Amniotic epithelial cell (primary cell): Measurements from ENCODE around the gene CCDC200.
"Not testable (repeated sequence)": the region's sequence is repeated elsewhere in the genome, so short reads cannot be mapped to it uniquely, and the experiment has no call there.

Experiments
- DNase-seq: peaks from one replicate; pipeline ENCODE4 v3.0.0-alpha.2; 2010; ENCODE audit warnings: low read depth

CCDC200 gene

DNA sequence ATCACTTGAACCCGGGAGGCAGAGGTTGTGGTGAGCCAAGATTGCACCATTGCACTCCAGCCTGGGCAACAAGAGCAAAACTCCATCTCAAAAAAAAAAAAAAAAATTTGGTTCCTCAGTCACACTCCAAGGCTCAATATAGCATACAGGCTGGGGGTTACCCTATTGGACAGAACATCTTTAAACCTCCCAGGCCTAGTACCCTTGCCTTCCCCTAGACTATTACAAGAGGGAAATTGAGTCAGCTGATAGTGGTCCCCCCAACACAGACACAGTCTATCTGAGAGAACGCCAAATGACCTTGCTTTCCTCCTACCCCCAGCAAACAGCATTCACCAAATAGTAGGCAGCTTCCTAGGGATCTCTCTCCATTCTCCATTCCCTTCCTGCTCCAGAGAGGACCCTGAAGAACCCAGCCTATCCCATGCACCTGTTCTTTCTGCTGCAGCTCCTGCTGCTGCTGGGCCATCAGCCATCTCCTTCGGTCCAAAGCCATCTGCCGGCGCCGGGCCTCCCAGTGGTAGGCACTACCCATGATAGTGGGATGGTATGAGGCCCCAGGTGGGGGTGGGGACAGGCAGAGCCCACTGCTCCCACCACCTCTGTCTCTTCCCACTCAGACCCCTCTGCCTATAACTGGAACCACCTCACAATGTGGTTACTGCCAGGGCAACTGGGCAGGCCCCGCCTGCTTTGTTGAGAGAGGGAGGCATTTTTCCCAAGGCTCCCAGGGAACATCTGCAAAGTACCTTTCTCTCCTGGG is at the start of gene CCDC200:
Gene CCDC200 (minus strand): TSS at position 604 of the 763 bp plus-strand sequence. CDS start 69 bp downstream, at position 535.
- not testable (repeated sequence) for DNase-seq

DNA sequence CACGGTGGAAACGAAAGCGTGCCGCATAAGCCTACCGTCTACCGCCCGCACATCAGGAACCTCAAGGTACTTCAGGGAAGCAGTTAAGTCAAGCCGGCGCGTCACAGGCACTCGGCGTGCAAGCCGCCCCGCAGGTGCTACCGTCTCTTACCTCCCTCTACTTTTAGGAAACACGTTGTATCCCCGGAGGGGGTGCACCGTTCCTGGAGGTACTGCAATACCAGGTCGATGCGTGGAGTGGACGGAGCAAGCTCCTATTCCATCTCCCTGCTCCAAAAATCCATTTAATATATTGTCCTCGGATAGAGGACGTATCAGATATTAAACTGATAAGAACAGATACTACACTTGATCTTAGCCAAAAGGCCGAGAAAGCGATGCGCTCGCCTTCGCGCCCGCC is 44.5 kb upstream of the CCDC200 start:
- not testable (repeated sequence) for DNase-seq

DNA sequence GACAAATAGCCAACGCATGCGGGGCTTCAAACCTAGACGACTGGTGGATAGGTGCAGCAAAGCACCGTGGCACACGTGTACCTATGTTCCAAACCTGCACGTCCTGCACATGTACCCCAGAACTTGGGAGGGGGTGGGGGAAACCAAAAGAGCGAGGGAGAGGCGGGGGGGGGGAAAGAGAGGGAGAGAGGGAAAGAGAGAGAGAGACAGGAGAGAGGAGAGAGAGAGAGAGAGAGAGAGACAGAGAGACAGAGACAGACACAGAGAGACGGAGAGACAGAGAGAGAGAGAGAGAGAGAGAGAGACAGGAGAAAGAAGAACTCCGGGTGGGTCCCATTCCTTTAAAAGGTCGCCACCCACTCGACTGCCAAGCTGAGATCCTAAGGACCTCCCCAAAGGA is 44.1 kb upstream of the CCDC200 start:
- not testable (repeated sequence) for DNase-seq

DNA sequence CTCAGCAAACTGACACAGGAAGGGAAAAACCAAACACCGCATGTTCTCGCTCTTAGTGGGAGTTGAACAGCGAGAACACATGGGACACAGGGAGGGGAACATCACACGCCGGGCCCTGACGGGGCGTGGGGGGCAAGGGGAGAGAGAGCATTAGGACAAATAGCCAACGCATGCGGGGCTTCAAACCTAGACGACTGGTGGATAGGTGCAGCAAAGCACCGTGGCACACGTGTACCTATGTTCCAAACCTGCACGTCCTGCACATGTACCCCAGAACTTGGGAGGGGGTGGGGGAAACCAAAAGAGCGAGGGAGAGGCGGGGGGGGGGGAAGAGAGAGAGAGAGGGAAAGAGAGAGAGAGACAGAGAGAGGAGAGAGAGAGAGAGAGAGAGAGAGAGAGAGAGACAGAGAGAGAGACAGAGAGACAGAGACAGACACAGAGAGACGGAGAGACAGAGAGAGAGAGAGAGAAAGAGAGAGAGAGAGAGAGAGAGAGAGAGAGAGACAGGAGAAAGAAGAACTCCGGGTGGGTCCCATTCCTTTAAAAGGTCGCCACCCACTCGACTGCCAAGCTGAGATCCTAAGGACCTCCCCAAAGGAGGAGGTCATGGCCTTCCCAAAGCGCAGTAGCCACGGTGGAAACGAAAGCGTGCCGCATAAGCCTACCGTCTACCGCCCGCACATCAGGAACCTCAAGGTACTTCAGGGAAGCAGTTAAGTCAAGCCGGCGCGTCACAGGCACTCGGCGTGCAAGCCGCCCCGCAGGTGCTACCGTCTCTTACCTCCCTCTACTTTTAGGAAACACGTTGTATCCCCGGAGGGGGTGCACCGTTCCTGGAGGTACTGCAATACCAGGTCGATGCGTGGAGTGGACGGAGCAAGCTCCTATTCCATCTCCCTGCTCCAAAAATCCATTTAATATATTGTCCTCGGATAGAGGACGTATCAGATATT is 42.4 kb upstream of the CCDC200 start:
- DNase-seq, result not testable (repeated sequence)

DNA sequence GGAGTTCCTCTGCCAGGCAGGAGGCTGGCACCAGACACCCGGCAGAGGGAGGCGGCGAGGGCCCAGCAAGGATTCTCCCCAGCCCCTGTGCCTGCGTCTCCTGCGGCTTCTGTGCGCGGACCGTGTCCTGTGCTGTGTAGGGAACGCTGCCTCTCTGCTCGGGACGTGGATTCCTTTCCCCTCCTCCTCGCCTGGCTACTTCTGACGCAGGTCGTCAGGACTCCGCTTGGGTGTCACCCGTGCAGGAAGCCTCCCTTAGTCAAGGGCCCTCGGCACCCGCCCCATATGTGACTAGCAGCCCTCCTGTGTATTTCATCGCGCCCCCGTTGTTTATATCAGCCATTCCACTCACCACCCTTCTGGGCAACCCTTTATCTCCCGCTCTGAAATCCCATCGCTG is 18.0 kb upstream of the CCDC200 start:
- DNase-seq, result not testable (repeated sequence)

DNA sequence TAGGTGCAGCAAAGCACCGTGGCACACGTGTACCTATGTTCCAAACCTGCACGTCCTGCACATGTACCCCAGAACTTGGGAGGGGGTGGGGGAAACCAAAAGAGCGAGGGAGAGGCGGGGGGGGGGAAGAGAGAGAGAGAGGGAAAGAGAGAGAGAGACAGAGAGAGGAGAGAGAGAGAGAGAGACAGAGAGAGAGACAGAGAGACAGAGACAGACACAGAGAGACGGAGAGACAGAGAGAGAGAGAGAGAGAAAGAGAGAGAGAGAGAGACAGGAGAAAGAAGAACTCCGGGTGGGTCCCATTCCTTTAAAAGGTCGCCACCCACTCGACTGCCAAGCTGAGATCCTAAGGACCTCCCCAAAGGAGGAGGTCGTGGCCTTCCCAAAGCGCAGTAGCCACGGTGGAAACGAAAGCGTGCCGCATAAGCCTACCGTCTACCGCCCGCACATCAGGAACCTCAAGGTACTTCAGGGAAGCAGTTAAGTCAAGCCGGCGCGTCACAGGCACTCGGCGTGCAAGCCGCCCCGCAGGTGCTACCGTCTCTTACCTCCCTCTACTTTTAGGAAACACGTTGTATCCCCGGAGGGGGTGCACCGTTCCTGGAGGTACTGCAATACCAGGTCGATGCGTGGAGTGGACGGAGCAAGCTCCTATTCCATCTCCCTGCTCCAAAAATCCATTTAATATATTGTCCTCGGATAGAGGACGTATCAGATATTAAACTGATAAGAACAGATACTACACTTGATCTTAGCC is 12.4 kb upstream of the CCDC200 start:
- DNase-seq, result not testable (repeated sequence)

DNA sequence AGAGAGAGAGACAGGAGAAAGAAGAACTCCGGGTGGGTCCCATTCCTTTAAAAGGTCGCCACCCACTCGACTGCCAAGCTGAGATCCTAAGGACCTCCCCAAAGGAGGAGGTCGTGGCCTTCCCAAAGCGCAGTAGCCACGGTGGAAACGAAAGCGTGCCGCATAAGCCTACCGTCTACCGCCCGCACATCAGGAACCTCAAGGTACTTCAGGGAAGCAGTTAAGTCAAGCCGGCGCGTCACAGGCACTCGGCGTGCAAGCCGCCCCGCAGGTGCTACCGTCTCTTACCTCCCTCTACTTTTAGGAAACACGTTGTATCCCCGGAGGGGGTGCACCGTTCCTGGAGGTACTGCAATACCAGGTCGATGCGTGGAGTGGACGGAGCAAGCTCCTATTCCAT is 11.2 kb upstream of the CCDC200 start:
- DNase-seq, result not testable (repeated sequence)

DNA sequence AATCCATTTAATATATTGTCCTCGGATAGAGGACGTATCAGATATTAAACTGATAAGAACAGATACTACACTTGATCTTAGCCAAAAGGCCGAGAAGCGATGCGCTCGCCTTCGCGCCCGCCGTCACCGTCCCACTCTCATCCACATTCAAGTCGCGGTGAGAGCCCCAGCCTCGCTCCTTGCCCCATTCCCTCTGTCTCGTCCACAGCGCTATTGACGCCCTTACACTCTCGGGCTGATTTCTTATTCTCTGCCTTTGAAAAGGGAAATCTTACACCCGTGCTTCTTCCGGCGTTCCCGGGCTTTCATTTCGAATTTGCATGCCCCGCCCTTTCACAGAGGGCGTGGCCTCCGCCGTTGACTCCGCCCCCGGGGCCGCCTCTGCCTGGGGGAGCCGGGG is 5.5 kb upstream of the CCDC200 start, which contains the start of gene RNU2-1:
Gene RNU2-1 (minus strand): TSS at position 101 of the 400 bp plus-strand sequence.
- not testable (repeated sequence) for DNase-seq

DNA sequence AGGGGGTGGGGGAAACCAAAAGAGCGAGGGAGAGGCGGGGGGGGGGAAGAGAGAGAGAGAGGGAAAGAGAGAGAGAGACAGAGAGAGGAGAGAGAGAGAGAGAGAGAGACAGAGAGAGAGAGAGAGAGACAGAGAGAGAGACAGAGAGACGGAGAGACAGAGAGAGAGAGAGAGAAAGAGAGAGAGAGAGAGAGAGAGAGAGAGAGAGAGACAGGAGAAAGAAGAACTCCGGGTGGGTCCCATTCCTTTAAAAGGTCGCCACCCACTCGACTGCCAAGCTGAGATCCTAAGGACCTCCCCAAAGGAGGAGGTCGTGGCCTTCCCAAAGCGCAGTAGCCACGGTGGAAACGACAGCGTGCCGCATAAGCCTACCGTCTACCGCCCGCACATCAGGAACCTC is 4.8 kb upstream of the CCDC200 start:
- DNase-seq, result not testable (repeated sequence)

DNA sequence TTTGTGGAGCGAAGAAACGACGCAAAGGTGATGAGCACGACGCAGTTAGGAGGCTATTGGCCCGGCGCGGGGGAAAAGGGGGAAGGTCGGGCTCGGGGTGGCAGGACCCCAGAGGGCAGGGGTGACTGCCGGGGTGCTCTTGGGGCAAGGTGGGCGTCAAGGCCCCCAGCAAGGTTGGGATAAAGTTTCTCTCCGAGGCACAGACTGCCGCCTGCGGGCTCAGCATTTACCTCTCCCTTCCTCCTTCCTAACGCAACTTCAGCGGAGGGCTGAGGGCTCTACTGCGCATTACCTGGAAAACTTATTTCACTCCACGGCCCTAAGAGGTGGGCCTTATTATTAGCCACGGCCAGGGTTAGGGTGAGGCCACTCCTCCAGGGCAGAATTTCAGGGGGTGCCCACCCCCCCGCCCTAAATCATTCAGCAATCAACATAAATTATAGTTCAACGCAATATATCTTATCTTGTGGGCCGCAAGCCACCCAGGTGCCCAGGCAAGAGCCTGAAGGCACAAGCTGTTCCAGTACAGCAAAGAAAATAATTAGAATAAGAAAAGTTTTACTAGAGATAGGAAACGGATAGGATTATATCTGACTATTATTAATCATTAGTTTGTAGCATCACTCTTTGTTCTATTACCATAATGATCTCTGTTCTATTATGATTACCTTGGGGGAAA is 3.7 kb upstream of the CCDC200 start:
- DNase-seq, result peak; percentile 35

DNA sequence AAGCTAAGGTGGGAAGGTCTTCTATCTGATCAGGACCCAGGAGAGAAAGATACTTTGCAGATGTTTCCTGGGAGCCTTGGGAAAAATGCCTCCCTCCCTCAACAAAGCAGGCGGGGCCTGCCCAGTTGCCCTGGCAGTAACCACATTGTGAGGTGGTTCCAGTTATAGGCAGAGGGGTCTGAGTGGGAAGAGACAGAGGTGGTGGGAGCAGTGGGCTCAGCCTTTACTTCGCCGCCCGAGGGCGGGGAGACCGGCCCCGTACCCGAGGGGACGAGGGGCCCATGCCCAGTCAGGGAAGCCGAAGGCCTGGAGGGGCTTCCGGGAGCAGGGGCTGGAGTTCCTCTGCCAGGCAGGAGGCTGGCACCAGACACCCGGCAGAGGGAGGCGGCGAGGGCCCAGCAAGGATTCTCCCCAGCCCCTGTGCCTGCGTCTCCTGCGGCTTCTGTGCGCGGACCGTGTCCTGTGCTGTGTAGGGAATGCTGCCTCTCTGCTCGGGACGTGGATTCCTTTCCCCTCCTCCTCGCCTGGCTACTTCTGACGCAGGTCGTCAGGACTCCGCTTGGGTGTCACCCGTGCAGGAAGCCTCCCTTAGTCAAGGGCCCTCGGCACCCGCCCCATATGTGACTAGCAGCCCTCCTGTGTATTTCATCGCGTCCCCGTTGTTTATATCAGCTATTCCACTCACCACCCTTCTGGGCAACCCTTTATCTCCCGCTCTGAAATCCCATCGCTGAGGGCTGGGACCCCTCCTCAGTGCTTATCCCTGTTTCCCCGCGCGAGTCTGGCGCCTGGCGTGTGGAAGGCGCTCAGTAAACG is 3.0 kb upstream of the CCDC200 start:
- DNase-seq, result not testable (repeated sequence)

DNA sequence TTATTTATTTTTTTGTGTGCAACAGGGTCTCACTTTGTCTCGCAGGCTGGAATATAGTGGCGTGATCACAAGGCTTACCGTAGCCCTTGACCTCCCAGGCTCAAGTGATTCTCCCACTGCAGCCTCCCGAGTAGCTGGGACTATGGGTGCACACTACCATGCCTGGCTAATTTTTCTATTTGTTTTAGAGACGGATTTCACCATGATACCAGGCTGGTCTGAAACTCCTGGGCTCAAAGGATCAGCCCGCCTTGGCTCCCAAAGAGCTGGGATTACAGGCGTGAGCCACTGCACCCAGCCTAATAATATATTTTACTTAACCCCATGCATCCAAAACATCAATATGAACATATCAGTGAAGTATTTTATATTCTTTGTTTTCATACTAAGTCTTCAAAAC is 2.0 kb downstream of the CCDC200 start:
- DNase-seq, result no peak

DNA sequence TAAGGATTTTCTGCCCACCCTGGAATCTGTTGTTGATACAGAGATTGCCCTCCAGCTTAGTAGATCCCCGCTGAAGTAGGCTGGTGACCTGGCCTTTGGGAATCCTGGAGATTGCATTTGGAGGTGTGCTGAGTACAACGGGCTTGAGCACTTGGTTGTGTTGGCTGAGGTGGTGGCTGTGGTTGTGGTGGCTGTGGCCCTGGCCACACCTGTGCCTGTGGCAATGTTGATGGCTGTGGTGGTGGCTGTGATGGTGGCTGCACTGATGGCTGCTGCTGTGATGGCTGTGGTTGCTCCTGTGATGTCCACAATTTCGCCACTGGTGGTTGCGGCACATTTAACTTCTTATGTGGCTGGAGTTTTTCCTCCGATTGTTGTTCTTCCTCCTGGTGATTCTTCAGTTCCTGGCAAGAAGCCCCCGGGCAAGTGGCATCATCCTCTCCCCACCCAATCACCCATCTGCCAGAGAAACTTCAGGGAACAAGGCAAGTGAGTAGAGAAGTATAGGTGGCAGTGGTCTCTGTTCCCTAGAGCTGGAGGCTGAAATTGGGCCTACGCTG is 4.2 kb downstream of the CCDC200 start:
- DNase-seq, result no peak

DNA sequence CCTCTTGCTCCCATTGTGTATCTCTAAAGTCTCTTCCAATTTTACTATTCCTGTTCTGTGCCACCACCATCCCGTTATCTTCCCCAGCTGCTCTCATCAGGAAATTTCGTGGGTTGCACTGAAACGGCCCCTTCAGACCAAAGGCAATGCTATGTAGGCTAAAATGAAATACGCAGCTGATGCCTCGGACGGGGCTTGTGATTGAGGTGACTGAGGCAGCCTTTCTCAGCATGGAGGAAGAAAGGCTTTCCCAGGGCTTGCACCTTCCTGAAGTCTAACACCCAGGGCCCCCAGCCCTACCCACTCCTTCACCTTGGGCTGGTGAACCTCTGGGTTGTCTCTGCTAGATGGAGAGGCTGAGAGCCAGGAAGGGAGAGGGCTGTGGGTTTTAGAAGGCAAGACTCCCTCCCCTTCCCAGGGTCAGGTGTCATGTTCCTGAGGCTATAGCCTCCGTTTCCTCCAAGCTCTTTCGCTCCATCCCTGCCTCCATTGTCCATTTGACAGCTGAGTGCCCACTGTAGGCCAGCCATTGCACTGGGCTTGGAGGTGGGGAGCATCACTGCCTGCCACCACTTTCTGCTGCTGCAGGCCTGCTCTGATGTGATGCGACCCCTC is 7.8 kb downstream of the CCDC200 start:
- DNase-seq, result no peak

DNA sequence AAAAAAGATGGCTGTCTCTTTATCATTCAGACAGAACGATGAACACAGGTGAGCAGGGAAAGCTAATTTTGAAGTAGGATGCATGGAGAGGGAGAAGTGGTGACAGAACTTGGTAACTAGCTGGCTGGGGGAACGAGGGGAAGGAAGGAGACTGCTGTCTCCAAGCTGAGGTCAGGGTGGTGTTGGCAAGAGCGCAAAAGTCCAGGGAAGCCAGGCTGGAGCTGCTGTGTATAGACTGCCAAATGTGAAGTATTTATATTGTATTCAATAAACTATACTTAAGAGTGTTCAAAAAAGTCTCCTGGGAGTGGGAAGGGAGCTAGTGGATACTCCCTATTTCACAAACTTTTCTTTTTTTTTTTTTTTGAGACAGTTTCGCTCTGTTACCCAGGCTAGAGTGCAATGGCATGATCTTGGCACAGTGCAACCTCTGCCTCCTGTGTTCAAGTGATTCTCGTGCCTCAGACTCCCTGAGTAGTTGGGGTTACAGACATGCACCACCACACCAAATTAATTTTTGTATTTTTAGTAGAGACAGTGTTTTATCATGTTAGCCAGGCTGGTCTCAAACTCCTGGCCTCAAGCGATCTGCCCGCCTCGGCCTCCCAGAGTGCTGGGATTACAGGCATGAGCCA is 8.6 kb downstream of the CCDC200 start:
- no peak for DNase-seq

DNA sequence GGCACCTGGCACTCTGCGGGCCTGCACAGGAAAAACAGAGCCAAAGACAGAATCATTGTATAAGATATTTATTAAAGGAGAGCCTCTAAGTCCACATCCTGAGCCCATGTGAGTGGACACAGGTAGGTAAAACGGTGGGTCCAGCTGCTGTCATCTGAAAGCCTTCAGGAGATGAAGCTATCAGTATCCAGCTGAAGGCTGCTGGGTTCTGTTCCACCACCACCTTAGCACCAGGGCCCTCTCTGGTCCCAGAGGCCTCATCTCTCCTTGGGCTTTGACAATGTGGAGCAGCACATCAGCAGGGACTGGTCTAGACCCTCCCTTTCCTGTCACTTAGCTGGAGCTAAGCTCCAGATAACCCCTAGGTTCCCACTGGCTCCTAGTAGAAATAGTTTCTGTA is 9.4 kb downstream of the CCDC200 start:
- no peak for DNase-seq

DNA sequence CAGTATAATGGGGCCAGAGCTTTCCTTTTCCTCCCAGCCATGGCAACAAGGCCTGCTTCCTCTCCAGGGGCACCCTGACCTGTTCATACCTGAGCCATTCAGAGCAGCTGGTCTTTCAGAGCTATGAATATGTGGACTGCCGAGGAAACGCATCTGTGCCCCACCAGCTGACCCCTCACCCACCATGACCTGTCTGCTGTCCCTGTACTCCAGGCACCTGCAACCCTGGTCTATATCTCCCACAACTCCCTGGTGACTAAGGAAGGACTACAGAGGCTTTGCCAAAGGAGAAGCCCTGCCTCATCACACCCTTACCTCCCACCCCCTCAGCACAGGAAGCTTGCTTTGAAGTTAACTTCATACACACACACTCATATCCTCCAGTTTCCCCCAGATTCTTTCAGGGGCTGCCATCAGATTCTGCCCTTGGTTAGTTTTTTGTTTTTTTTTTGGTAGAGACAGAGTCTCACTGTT is 10.8 kb downstream of the CCDC200 start:
- DNase-seq, result no peak

DNA sequence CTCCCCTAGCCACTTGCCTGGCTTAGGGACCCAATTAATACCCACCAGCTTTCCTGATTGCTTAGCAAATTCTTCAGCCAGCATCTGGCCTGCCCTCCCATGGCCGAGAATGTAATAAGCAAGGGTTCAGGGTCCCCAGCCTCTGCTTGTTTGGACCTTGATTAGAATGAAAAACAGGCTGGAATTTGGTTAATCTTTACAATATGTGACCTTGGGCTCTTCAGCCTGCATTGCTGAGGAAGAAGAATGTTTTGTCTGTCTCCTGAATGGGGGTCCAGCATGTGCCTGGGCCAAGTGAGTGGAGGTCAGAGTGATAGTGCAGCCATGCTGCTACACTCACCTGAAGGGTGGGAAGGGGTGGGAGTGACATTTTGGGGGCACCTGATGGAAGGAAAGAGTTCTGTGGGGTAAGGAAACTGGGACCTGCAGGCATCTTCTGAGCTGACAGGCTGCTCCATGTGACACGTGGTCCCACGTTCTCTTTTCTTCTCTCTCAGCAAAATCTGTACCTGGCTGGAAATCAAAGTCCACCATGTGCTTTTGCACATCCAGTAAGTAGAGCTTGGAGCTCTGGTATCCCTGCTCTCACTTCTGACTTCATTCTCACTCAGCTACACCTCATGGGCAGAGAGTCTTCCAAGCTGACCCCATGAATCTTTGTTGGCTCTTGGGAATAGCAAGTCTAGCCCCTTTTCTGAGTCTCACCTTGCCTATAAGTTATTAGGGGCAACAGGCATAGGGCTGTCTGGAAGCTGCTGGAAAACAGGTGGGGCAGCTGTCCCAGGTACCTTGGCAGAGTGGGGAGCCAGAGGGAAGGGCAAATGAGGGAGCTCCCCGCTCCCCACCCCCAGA is 11.4 kb downstream of the CCDC200 start:
- DNase-seq, result no peak
